K562 (cell line): ENCODE measurements around the gene LHFPL5. TPM values are rescaled to one million over a fixed set of nuclear protein-coding genes. Genes with fewer than 3 reads are reported as not detected.

Experiments used
- ATAC-seq: fragments of 200-7000 bp; cut with Tn5 transposase; 3 replicates; pipeline ENCODE4 v1.9.1; 2020; ENCODE audit warnings: moderate library complexity
- BruUV-seq: library from RNA; stranded (reverse); fragments of 400-500 nt; replicated peaks from 2 replicates; lab custom pipeline; 2021; lab: Mats Ljungman, UMichigan
- CTCF ChIA-PET: fragments of 300-600 bp; formaldehyde crosslinking; extraction: SDS; loops from one replicate; lab custom pipeline; 2021; ENCODE audit warnings: low intra/inter-chr PET ratio; lab: Yijun Ruan, JAX
- POLR2A ChIA-PET: fragments of 300-600, 350-650 bp; sonication (Branson Sonifier 250); formaldehyde crosslinking; extraction: SDS; loops from one replicate; lab custom pipeline; 2021; ENCODE audit warnings: antibody characterized with exemption, inconsistent platforms; lab: Yijun Ruan, JAX
- DNase-seq, 4 experiments: peaks; one replicate each; pipeline versions ENCODE4 v3.0.0 to v3.0.0-alpha.2; 2011 to 2018; ENCODE audit warnings: low spot score in 3 of 4, mixed read lengths in 3 of 4; ENCODE audit errors: extremely low read depth in 1 of 4
- FAIRE-seq: peaks from 2 replicates; lab custom pipeline; 2011; peaks lifted over from hg19 to GRCh38; lab: Jason Lieb, UNC
- H2AFZ ChIP-seq: 2 replicates; pipeline ENCODE4 v1.6.0; 2011; ENCODE audit warnings: low read depth, low read length, control low read depth, inconsistent platforms
- H3K27ac ChIP-seq: fragments of 200-600 bp; 3 replicates; pipeline ENCODE4 v1.8.0; 2011; ENCODE audit warnings: low read depth, mild to moderate bottlenecking, control low read depth, inconsistent platforms, low read length, moderate library complexity, mixed read lengths; ENCODE audit errors: extremely low read depth
- H3K27me3 ChIP-seq, 2 experiments: fragments of 300-600 bp in 1 of 2; 2 replicates in 1 of 2; 3 replicates in 1 of 2; pipeline versions ENCODE4 v1.6.0 to v1.8.0; 2011; ENCODE audit warnings: inconsistent platforms in 2 of 2, low read length in 2 of 2, mild to moderate bottlenecking in 1 of 2, mixed read lengths in 1 of 2, moderate library complexity in 1 of 2; ENCODE audit not compliant: control insufficient read depth in 2 of 2, insufficient read depth in 2 of 2
- H3K36me3 ChIP-seq: fragments of 300-600 bp; 3 replicates; pipeline ENCODE4 v1.8.0; 2011; ENCODE audit warnings: mild to moderate bottlenecking, low read length, inconsistent platforms; ENCODE audit not compliant: control insufficient read depth, insufficient read depth
- H3K4me1 ChIP-seq, 2 experiments: fragments of 200-600 bp in 1 of 2; replicated peaks in 1 of 2; 2 replicates in 1 of 2; 3 replicates in 1 of 2; pipeline versions ENCODE4 v1.5.1 to v1.8.0; 2011; ENCODE audit warnings: inconsistent platforms in 2 of 2, low read length in 2 of 2, mild to moderate bottlenecking in 1 of 2, mixed read lengths in 1 of 2, moderate library complexity in 1 of 2; ENCODE audit not compliant: control insufficient read depth in 2 of 2, insufficient read depth in 2 of 2
- H3K4me2 ChIP-seq: 2 replicates; pipeline ENCODE4 v1.6.1; 2011; ENCODE audit warnings: low read length, control low read depth, inconsistent platforms, mixed read lengths; ENCODE audit not compliant: insufficient read depth
- H3K4me3 ChIP-seq: fragments of 200-600 bp; sonication (generic), shearing (Covaris generic); 2 replicates; pipeline ENCODE4 v1.5.1; 2016; ENCODE audit warnings: control low read depth, inconsistent platforms
- H3K79me2 ChIP-seq: fragments of 200-600 bp; 3 replicates; pipeline ENCODE4 v1.8.0; 2011; ENCODE audit warnings: low read length, inconsistent platforms; ENCODE audit not compliant: control insufficient read depth, insufficient read depth
- H3K9ac ChIP-seq, 2 experiments: 2 replicates each; pipeline versions ENCODE4 v1.6.0 to v1.6.1; 2011; ENCODE audit warnings: low read depth in 2 of 2, low read length in 2 of 2, control low read depth in 1 of 2, inconsistent platforms in 1 of 2, mild to moderate bottlenecking in 1 of 2, mixed read lengths in 1 of 2; ENCODE audit not compliant: insufficient read depth in 1 of 2
- H3K9me1 ChIP-seq: one replicate; pipeline ENCODE4 v1.6.0; 2011; ENCODE audit warnings: inconsistent platforms, mild to moderate bottlenecking, low read length, moderate library complexity; ENCODE audit not compliant: control insufficient read depth, insufficient read depth
- H3K9me3 ChIP-seq: replicated peaks from 2 replicates; pipeline ENCODE4 v1.5.1; 2011; ENCODE audit warnings: low read depth, low read length, inconsistent platforms; ENCODE audit not compliant: control insufficient read depth, insufficient read depth
- H4K20me1 ChIP-seq: replicated peaks from 2 replicates; pipeline ENCODE4 v1.6.1; 2011; ENCODE audit warnings: low read length, inconsistent platforms, mixed read lengths; ENCODE audit not compliant: control insufficient read depth, insufficient read depth
- ARID1B ChIP-seq: fragments of 450-650 bp; IDR thresholded peaks from 2 replicates; pipeline ENCODE4 v1.6.1; 2016; ENCODE audit warnings: antibody characterized with exemption, mild to moderate bottlenecking, inconsistent platforms
- CBFA2T2 ChIP-seq: fragments of 450-650 bp; conservative IDR thresholded peaks from 2 replicates; pipeline ENCODE4 v1.6.1; 2017; ENCODE audit warnings: mild to moderate bottlenecking
- CBFA2T3 ChIP-seq: fragments of 450-650 bp; IDR thresholded peaks from 2 replicates; pipeline ENCODE4 v1.6.1; 2017
- CEBPG ChIP-seq, 3 experiments: fragments of 200-800 bp in 1 of 3; sonication (Bioruptor generic) in 1 of 3; sonication (generic) in 1 of 3; formaldehyde crosslinking in 1 of 3; IDR thresholded peaks in 2 of 3; conservative IDR thresholded peaks in 1 of 3; 2 replicates each; pipeline versions ENCODE4 v1.6.1 to v1.8.0; 2016 to 2022; ENCODE audit warnings: missing compliant biosample characterization in 2 of 3, missing genetic modification characterization in 2 of 3, mild to moderate bottlenecking in 1 of 3, missing genetic modification reagents in 1 of 3
- MAX ChIP-seq: sonication (generic); formaldehyde crosslinking; IDR thresholded peaks from 2 replicates; pipeline ENCODE4 v1.9.0; 2022; ENCODE audit warnings: mild to moderate bottlenecking, missing genetic modification reagents
- MCM7 ChIP-seq, 2 experiments: fragments of 450-650 bp; IDR thresholded peaks; 2 replicates each; pipeline ENCODE4 v1.6.1; 2016 to 2018
- NCOR1 ChIP-seq: fragments of 450-650 bp; IDR thresholded peaks from 2 replicates; pipeline ENCODE4 v1.6.1; 2016; ENCODE audit warnings: mild to moderate bottlenecking, moderate library complexity
- NFIC ChIP-seq: fragments of 450-650 bp; IDR thresholded peaks from 2 replicates; pipeline ENCODE4 v1.6.1; 2017; ENCODE audit warnings: mild to moderate bottlenecking, inconsistent platforms
- NFYB ChIP-seq: IDR thresholded peaks from 2 replicates; pipeline ENCODE4 v1.6.1; 2011; ENCODE audit warnings: mild to moderate bottlenecking, moderate library complexity; ENCODE audit not compliant: insufficient read length; ENCODE audit errors: extremely low read depth
- RBFOX2 ChIP-seq: fragments of 200-400 bp; formaldehyde crosslinking; IDR thresholded peaks from 2 replicates; pipeline ENCODE4 v1.6.1; 2017; ENCODE audit warnings: low read depth, mild to moderate bottlenecking, low read length, moderate library complexity
- SRSF1 ChIP-seq: fragments of 200-400 bp; formaldehyde crosslinking; IDR thresholded peaks from 2 replicates; pipeline ENCODE4 v1.6.1; 2017; ENCODE audit warnings: mild to moderate bottlenecking, low read depth, low read length, moderate library complexity
- TAL1 ChIP-seq: fragments of 450-650 bp; IDR thresholded peaks from 2 replicates; pipeline ENCODE4 v1.6.1; 2016; ENCODE audit warnings: mild to moderate bottlenecking
- TCF3 ChIP-seq: sonication (generic); formaldehyde crosslinking; IDR thresholded peaks from 2 replicates; pipeline ENCODE4 v1.4.0; 2020; ENCODE audit warnings: mild to moderate bottlenecking, missing genetic modification reagents
- TEAD4 ChIP-seq, 2 experiments: sonication (generic) in 1 of 2; formaldehyde crosslinking in 1 of 2; IDR thresholded peaks; 2 replicates each; pipeline versions ENCODE4 v1.6.1 to v1.8.0; 2012 to 2022; ENCODE audit warnings: borderline replicate concordance in 1 of 2, inconsistent platforms in 1 of 2, low read length in 1 of 2, mild to moderate bottlenecking in 1 of 2, missing genetic modification reagents in 1 of 2
- TRIM24 ChIP-seq, 2 experiments: fragments of 450-650 bp; IDR thresholded peaks; 2 replicates each; pipeline ENCODE4 v1.6.1; 2016
- ZBTB8A ChIP-seq: fragments of 450-650 bp; IDR thresholded peaks from 2 replicates; pipeline ENCODE4 v1.6.1; 2018; ENCODE audit warnings: mild to moderate bottlenecking, moderate library complexity; ENCODE audit not compliant: partially characterized antibody
- WGBS: fragments of 100-300 bp; shearing (Covaris generic); methylation state at CpG from one replicate; pipeline ENCODE4 v1.1.6; 2016; ENCODE audit warnings: low coverage, mixed read lengths; ENCODE audit not compliant: insufficient coverage; ENCODE audit errors: missing lambda C conversion rate; 5-methylcytosine and 5-hydroxymethylcytosine counted together
- in situ Hi-C: fragments of 300-500 bp; cut with MboI; formaldehyde crosslinking; loops from 4 replicates; pipeline ENCODE4 v1.15.0; 2018; ENCODE audit warnings: inconsistent platforms, mixed read lengths
- intact Hi-C: fragments of 100-400 bp; cut with micrococcal nuclease; formaldehyde crosslinking; loops from 2 replicates; pipeline ENCODE4 v1.14.2; 2022
- polyA plus RNA-seq, 8 experiments: library from polyadenylated mRNA; depleted of rRNA in 4 of 8; stranded (reverse) in 5 of 8; unstranded in 3 of 8; fragments of >200 nt; fragmentation: Nextera tagmentation in 2 of 8; fragmentation: Illumina TruSeq in 1 of 8; extraction: Ambion mirVana in 2 of 8; extraction: Trizol in 1 of 8; gene quantifications; 2 replicates each; pipeline versions ENCODE4 v1.2.1 to v1.2.3, GENCODE V29; 2011 to 2014; ENCODE audit warnings: inconsistent platforms in 1 of 8, missing spikeins in 1 of 8
- total RNA-seq, 7 experiments: library from RNA; depleted of rRNA in 6 of 7; stranded (reverse); fragments of >200 nt in 6 of 7; fragmentation: Illumina TruSeq in 2 of 7; extraction: Trizol in 2 of 7; gene quantifications; 2 replicates each; pipeline versions ENCODE4 v1.2.1 to v1.2.3, GENCODE V29; 2011 to 2021; ENCODE audit warnings: low replicate concordance in 1 of 7

Gene LHFPL5
- total and polyA plus RNA-seq, 9 of the 15 experiments (the other 6 are each of a cell fraction or from before 2014, with no cell fraction given) = not detected

GRCh38 chr6:35808688-35809087 is 3.5 kb downstream of the LHFPL5 start:
- no peaks in the 10 kb centered on the region for H3K79me2 ChIP-seq
- 0 out of 2 replicates have a peak, but pooled peaks cover 6% of the 10 kb centered on the region for H4K20me1 ChIP-seq
- H3K9ac ChIP-seq = no peak overlapping the region
- in situ Hi-C loops = no loop called here
- H3K27ac ChIP-seq = no peak overlapping the region
- no peak overlapping the region for H3K4me3 ChIP-seq
- WGBS = 7% methylated on average over 3 of the region's 3 CpGs
- CTCF ChIA-PET = no interaction called here
- POLR2A ChIA-PET = no interaction called here
- peaks cover 2% of the 10 kb centered on the region for H3K9me1 ChIP-seq
- TF ChIP-seq TRIM24 (IDR thresholded peaks at IDR 0.05) (peak; percentile 62 to 82; a peak in 3 of 4 replicates), MCM7 (IDR thresholded peaks at IDR 0.05) (no peak), TCF3 (0 out of 2 replicates have a peak, but pooled peaks have one; percentile 19), CEBPG (CRISPR knock-in tag; IDR thresholded peaks at IDR 0.05) (peak; percentile 60), CEBPG (tag; conservative IDR thresholded peaks at IDR 0.05 in 1 of 2, IDR thresholded peaks at IDR 0.05 in 1 of 2) (peak in 1 of 2 experiments; percentile 42; a peak in 1 of 4 replicates), SRSF1 (no peak), ZBTB8A (no peak), CBFA2T3 (peak; percentile 66), ARID1B (peak; percentile 37), TAL1 (peak; percentile 30; the same call in 1 of the 2 replicates), NFIC (peak; percentile 43), MAX (CRISPR knock-in tag) (0 out of 2 replicates have a peak, but pooled peaks have one; percentile 19), CBFA2T2 (peak; percentile 54), RBFOX2 (no peak), NFYB (no peak), TEAD4 (IDR thresholded peaks at IDR 0.05; ENCODE audit: low read length) (0 out of 2 replicates have a peak, but pooled peaks have one; percentile 26), TEAD4 (CRISPR knock-in tag; IDR thresholded peaks at IDR 0.05; ENCODE audit: borderline replicate concordance) (no peak), NCOR1 (no peak)
- TF ChIP-seq, all 486 proteins: peak for 10
- no peaks in the 10 kb centered on the region for H3K36me3 ChIP-seq
- no peak overlapping the region for H3K4me2 ChIP-seq
- no peak overlapping the region for H2AFZ ChIP-seq
- FAIRE-seq (no peak), DNase-seq (no peak), ATAC-seq (no peak)
- no TSS peak for BruUV-seq
- no peaks in the 10 kb centered on the region for H3K9me3 ChIP-seq
- H3K4me1 ChIP-seq = peaks cover 5 to 10% of the 10 kb centered on the region in 2 experiments
- intact Hi-C loops = no loop called here
- peaks cover 17 to 42% of the 10 kb centered on the region in 2 experiments for H3K27me3 ChIP-seq
